GM18873 (cell line): ENCODE data around the gene KCNRG.
"Not testable (repeated sequence)": the region's sequence is repeated elsewhere in the genome, so short reads cannot be mapped to it uniquely, and the experiment has no call there.

ENCODE experiments used
- ATAC-seq: cut with Tn5 transposase; IDR thresholded peaks from one replicate; pipeline ENCODE4 v1.9.1; 2021; ENCODE audit warnings: mild to moderate bottlenecking, moderate library complexity, moderate number of reproducible peaks; ENCODE audit not compliant: unreplicated experiment, low FRiP score

The KCNRG gene, protein sequence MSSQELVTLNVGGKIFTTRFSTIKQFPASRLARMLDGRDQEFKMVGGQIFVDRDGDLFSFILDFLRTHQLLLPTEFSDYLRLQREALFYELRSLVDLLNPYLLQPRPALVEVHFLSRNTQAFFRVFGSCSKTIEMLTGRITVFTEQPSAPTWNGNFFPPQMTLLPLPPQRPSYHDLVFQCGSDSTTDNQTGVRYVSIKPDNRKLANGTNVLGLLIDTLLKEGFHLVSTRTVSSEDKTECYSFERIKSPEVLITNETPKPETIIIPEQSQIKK

DNA sequence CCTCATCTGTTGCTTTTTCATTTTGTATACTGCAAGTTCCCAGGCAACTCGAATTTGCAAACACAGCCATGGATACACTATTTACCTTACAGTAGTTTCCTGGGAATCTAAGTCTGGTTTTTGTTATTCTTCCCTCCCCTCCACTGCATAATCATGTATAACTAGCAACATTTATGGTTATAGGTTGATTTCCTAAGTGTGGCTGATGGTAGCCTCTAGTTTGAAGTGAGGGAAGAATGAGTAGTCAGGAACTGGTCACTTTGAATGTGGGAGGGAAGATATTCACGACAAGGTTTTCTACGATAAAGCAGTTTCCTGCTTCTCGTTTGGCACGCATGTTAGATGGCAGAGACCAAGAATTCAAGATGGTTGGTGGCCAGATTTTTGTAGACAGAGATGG is at the start of gene KCNRG:
Gene KCNRG (plus strand): TSS at position 187 of the 400 bp plus-strand sequence. CDS start 50 bp downstream, at position 237.
- ATAC-seq: no peak

DNA sequence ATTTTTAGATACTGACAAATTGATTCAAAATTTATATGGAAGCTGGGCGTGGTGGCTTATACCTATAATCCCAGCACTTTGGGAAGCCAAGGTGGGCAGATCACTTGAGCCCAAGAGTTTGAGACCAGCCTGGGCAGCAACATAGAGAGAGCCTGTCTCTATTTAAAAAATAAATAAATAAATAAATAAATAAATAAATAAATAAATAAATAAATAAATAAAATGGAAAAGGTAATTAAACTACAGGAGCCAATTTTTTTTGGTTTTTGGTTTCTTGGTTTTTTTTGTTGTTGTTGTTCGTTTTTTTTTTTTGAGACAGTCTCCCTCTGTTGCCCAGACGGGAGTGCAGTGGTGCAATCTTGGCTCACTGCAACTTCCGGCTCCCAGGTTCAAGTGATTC is 47.8 kb upstream of the KCNRG start:
- no peak for ATAC-seq

DNA sequence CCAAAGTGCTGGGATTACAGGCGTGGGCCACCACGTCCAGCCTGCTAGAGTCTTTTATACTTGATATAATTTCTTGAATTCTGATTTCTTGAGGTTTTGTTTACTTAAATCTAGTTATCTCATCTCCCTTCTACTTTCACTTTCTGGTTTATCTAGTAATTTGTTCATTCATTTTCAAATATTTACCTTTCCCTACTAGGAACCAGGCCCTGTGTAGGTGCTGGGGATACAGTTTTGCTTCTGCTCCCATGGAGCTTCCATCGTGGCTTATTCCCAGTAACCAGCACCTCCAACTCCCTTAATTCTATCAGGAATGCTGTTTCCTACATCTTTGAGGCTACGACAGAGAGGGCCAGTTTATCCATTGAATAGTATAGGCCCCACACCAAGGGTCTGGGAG is 42.5 kb upstream of the KCNRG start:
- ATAC-seq: no peak

DNA sequence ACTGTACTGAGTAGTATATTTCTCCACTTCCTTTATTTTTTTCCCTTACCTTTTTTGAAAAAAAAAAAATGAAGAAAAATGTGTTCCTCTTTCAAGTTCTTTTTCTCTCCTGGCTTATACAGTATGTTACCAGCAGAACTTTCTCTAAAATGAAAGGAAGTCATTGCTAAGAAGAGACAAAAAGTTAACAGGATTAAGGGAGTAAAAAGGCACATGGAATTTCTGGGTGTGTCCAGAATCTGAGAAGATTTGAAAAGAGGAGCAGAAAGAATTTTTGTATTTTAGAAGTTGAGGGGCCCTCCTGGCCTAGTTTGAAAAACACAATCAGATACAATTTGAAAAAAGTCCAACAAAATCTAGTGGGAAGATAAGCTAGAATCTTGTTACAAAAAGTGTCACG is 39.4 kb upstream of the KCNRG start:
- ATAC-seq: no peak

DNA sequence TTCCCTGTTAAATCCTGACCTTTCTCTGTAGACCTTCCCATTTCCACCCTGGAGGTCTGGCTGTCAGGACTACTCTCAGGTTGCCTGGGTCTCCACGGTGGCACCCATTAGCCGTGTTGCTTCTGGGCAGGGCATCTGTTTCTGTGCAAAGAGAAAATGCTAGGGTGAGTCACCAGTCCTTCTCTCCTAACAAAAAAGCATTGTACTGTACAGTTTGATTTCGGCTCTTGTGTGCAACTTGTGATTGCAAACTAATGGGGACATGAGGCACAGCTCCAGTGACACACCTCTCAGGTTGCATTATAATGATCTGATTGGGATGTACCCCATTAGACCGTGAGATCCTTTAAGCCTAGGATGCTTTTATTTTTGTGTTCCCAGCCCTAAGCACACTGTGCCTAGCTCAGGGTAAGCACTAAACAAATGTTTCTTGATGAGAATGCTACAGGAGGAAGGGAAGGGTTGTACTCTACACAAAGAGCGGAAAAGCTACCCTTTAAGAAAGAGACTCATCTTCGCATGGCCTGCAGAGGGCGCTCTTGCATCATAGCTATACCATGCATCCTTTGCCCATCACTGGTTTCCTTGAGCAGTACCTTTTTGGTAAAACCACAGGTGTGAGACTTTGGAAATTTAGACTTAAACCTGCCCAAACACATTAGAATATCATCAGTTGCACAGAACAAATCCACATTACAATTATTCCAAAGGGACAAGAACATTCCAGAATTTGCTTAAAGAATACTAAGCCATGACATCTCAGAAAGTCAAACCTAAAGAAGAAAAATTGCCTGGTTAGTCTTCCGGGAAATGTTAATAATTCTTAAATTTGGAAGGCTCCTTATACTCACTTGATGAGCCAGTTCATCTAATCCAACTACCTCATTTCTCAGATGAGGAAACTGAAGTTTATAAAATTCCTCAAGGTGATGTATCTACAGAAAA is 38.7 kb upstream of the KCNRG start:
- ATAC-seq: peak; percentile 56

DNA sequence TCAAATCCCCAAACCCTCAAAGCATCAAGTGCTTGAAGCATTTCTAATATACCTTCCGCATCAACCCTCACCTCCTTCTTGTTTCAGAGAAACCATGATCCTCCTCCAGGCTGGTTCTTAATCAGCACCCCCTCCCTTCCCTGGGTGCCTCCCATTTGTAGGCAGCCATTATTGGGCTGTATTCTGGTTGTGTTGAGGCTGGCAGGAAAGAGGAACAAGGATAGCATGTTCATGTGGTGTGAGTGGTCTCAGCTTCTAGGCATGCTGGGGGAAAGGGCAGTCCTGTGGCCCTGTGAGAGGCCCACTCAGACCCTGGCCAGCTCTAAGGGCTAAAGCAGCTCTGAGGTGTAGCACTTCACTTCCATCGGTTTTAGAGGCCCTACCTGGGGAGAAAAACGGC is 37.3 kb upstream of the KCNRG start:
- no peak for ATAC-seq

DNA sequence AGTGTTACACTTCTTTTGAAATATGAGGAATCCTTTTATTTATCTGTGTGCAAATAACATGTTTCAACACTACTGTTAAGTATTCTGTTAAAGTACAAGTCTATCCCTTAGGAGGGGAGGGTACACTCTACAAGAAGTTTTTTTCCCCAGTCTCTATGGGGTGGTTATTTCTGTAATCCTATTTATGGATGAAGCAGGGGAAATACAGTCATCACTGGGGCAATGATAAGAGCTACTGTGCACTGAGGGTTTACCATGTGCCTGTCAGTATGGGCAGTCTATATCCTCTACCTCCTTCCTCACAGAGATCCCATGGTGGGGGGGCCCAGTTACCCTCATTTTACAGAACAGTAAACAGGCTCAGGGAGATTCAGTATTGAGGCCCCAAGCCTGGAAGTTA is 35.0 kb upstream of the KCNRG start:
- ATAC-seq: no peak

DNA sequence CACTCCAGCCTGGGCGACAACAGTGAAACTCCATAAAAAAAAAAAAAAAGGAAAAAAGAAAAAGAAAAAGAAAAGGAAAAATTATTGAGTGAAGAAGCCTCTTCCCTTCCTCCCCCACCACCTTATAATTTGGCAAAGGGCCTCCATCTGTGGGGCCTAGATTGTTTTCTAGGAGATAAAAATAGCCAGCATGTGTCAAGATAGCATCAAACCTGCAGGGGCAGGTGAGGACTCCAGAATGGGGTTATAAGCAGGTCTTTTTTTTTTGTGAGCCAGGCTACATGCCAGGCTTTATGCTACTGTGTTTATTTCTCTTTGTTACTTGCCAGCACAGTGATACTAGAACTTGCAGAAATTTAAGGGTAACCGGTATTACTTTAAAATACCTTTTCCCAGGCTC is 30.1 kb upstream of the KCNRG start:
- ATAC-seq: no peak

DNA sequence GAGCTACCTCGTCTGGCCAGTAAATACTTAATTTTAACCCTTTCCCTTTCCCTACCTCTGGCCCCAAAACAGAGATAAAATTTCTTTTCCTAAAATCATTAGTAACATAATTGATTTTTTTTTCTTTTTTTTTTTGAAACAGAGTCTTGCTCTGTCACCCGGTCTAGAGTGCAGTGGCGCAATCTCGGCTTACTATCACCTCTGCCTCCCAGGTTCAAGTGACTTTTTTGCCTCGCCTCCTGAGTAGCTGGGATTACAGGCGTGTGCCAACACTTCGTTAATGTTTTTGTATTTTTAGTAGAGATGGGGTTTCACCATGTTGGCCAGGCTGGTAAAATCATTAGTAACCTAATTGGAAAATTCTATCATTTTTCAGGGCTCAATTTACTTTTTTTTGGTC is 28.8 kb upstream of the KCNRG start:
- ATAC-seq: no peak

DNA sequence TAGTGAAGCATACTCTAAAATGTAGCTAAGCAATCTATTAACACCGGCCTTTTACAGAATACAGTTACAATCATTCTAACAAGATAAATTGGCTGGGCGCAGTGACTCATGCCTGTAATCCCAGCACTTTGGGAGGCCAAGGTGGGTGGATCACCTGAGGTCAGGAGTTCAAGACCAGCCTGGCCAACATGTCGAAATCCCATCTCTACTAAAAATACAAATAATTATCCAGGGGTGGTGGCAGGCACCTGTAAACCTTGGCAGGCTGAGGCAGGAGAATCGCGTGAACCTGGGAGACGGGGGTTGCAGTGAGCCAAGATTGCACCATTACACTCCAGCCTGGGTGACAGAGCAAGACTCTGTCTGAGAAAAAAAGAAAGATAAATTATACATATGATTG is 24.6 kb upstream of the KCNRG start:
- ATAC-seq: not testable (repeated sequence)

DNA sequence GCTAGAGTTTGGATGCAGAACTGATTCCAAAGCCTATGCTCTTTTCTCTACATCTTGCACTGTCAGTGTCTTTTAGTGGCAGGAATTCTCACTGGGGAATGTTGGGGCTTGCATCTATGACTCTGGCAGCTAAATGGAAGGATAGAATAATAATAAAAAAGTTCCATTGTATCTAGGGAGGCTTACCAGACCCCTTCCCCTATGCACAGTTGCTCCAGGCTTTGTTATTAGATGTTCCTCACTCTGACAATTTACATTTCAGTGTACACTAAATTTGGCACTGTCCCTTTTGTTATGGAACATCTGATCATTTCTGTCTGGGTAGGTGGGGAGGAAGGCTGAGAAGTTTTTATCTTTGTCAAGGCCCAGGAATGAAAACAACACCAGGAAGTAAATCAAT is 22.1 kb upstream of the KCNRG start:
- no peak for ATAC-seq

DNA sequence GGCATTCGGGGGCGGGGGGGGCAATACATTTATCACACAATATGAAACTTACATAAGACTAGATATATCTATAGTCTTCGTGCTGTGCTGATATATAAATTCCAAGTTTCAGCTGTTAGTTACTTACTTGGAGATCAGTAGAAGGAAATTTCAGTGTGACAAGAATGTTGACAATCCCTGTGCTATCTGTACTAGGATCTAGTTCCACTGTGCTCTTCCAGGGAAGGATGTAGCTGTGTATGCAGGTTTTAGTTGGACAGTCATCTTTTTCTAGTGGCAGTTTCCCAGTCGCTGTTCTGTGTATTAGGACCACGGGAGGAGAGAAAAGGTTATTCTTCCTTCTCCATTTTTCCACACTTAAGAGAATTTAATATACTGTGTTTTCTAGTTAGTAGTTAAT is 21.6 kb upstream of the KCNRG start:
- no peak for ATAC-seq

DNA sequence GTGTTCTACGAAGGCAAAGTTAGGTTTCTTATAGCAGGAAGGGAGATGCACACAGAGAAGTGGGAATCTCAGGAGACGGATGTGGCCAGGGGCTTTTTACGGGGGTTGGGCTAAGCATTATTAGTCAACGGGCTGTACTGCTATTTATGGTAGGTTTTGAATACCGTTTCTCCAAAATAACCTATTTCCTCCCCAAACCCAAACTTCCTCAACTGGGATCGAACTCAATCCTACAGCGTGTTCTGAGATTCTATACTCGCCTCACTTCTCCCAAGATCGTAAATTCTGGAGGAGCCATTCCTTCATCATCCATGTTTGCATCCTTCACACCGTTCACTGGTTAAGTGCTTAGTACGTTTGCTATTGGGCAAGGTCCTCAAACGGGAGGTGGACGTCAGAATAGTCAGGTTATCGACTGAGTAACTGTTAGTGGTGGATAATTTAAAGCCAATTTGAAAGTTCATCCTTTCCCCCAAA is 19.6 kb upstream of the KCNRG start:
- ATAC-seq: no peak

DNA sequence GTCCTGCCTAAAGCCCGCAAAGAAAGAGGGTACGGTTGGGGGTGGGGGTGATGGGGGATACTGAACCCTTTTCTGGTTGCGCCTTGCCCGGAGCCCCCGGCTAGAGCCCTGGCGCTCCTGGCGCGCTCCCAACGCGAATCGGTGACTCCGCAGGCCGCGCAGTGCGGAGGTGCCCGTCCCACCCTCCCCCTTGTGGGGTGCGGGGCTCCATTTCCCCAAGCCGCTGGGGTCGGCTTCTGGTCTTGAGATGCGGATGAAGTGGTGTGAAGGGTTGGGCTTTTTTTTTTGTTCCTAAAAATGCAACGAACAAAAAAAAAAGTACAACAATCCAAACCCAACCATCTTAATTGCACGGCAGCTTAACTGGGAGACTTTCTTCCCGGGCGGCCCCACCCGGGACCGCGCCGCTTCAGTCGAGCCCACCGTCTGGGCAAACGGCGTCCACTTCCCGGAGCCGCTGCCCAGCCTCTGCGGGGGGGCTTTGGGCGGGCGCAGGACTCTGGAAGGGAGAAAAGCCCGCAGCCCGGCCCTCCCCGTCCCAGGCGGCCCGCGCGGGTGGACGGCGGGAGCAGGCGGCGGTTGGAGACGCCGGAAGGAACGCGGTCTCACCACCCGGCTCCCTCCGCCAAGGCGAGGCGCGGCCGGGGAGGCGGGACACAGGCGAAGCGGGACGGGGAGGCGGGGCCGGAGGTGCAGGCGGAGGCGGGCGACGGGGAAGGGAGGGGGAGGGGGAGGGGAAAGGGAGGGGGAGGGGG is 18.9 kb upstream of the KCNRG start:
- no peak for ATAC-seq

DNA sequence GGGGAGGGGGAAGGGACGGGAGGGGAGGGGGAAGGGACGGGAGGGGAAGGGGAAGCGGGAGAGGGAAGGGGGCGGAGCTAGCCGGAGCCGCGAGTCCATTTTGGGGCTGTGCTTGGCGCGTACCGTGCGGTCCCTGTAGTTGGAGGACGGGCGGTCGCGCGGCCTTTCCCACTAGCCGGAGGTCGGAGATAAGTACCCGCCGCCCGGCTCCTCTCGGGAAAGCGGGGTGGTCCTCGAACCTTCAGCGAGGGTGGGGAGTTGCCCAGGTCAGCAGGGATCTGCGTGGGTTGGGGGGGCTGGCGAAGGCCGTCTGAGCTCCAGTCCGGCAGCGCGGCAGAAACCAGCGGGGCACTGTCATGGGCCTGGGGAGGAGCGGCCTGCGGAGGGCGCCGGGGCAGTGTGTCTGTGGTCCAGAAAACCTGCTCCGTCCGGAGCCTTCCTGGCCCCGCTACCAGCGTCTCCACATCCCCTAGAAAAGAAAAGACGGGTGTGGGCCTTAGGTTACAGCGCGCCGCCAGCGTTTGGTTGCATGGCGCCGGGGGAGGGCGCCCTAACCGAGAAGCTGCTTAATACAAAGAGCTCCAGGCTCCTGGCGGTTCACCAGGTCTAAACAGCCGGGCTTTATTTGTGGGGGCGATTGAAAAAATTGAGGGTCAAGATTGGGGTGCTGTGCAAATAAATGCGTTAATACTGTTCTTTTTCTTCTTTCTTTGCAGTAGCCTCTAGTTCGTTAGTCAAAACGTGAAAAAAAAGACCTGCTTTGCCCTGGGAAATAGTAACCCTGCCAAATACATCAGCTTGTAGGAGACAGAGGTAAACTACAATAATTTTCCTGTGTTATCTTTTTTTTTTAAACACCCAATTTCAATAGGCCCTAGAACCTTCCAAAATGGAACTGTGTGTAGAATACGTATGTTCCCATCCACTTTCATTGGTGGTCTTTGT is 18.0 kb upstream of the KCNRG start, which contains the start of gene TRIM13:
Gene TRIM13 (plus strand): TSS at position 92 of the 945 bp plus-strand sequence. CDS start 14,899 bp downstream, outside the sequence.
- ATAC-seq: peak; percentile 57

DNA sequence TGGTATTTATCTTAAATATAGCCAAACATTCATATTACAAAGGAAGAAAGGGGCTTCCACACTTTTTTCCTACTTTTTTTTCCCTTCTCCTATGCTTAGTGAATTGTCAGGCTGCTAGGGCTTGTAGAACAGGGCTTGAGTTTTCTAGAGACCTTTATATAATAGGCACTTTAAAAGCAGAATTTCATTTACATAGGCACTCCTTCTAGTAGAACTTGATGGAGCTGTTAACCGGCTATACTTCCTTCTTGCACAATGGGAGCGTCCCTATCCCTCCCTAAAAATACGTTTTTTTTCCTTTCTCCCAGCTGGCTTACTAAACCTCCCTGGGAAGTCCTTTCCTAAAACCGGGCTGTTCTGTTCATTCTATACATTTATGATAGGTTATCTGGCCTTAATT is 17.3 kb upstream of the KCNRG start:
- no peak for ATAC-seq

DNA sequence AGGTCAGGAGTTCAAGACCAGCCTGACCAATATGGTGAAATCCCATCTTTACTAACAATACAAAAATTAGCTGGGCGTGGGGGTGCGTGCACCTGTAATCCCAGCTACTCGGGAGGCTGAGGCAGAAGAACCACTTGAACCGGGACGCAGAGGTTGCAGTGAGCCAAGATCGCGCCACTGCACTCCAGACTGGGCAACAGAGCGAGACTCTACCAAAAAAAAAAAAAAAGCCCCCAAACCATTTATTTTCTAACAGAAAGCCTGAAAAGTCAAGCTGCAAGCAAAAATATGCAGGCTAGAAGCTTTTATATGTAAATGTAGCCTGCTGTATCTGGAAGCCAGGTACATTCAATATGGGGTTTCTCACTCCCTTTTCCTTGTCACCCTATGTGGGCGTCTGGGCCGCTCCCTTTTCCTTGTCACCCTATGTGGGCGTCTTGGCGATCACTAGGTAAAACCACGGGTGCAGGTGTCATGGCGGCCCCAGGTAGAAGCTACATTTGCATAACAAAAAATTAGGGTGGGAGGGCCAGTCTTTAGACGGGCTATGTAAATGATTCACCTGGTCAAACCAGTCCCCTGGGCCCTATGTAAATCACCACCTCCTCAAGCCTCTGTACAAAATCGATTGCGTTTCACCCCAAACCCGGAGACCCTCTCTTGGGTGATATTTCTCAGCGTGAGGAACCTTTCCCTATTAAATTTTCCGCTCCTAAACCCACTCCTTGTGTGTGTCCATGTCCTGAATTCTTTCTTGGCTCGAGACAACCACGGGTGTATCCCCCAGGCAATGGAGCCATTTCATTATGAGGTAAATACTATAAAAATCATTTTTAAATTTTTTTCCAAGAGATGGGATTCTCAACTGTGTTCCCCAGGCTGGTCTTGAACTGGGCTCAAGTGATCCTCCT is 16.3 kb upstream of the KCNRG start:
- ATAC-seq: no peak

DNA sequence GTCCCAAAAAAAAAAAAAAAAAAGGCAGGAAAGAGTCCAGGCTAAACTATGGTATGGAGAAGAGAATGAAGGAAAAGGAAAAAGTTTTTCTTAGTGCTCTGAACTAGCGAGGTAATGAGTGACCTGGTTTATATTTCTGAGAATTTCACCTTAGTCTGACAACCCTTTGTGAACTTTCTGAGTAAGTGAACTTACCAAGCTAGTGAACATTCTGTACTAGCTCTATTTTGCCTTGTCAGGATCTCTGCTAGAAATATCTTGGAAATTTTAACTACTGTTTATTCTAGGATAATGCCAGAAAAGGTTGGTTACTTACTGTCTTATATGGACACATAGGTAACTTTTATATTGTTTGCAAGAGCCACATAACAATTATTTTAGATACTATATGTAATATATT is 14.0 kb upstream of the KCNRG start:
- no peak for ATAC-seq
